Osteoblast (primary cell): ENCODE data around the gene KREMEN1. TPM values are rescaled to one million over a fixed set of nuclear protein-coding genes. Genes with fewer than 3 reads are reported as not detected.
A peak's percentile ranks its signal among the peaks of the same experiment; 100 is the strongest.

Source experiments
- DNase-seq: peaks from one replicate; pipeline ENCODE4 v3.0.0; 2011; ENCODE audit warnings: low spot score, mixed read lengths; ENCODE audit not compliant: insufficient read length; ENCODE audit errors: missing footprints
- H2AFZ ChIP-seq: 2 replicates; pipeline ENCODE4 v1.6.0; 2011; ENCODE audit warnings: mild to moderate bottlenecking, low read length
- H3K27ac ChIP-seq: 2 replicates; pipeline ENCODE4 v1.5.1; 2011; ENCODE audit warnings: mild to moderate bottlenecking, low read depth, low read length, moderate library complexity
- H3K27me3 ChIP-seq: 2 replicates; pipeline ENCODE4 v1.6.0; 2012; ENCODE audit warnings: mild to moderate bottlenecking, control low read depth, inconsistent platforms, low read length, moderate library complexity; ENCODE audit not compliant: insufficient read depth
- H3K36me3 ChIP-seq: 2 replicates; pipeline ENCODE4 v1.5.1; 2011; ENCODE audit warnings: mild to moderate bottlenecking, low read length, control low read depth, moderate library complexity; ENCODE audit not compliant: insufficient read depth
- H3K4me1 ChIP-seq: 2 replicates; pipeline ENCODE4 v1.5.1; 2011; ENCODE audit warnings: mild to moderate bottlenecking, low read length, control low read depth, moderate library complexity; ENCODE audit not compliant: insufficient read depth
- H3K4me2 ChIP-seq: 2 replicates; pipeline ENCODE4 v1.6.0; 2011; ENCODE audit warnings: mild to moderate bottlenecking, low read length; ENCODE audit not compliant: insufficient read depth
- H3K4me3 ChIP-seq: fragments of 200-600 bp; sonication (generic); 3 replicates; pipeline ENCODE4 v1.5.1; 2012; ENCODE audit warnings: mild to moderate bottlenecking, low read length, inconsistent platforms; ENCODE audit not compliant: insufficient read depth
- H3K79me2 ChIP-seq: 2 replicates; pipeline ENCODE4 v1.6.0; 2012; ENCODE audit warnings: mild to moderate bottlenecking, low read length, control low read depth, inconsistent platforms; ENCODE audit not compliant: insufficient read depth
- H3K9me3 ChIP-seq: 2 replicates; pipeline ENCODE4 v1.5.1; 2011; ENCODE audit warnings: low read depth, low read length, control low read depth
- H4K20me1 ChIP-seq: 2 replicates; pipeline ENCODE4 v1.6.0; 2012; ENCODE audit warnings: mild to moderate bottlenecking, low read length, control low read depth; ENCODE audit not compliant: insufficient read depth
- CTCF ChIP-seq: IDR thresholded peaks from 2 replicates; pipeline ENCODE4 v1.5.1; 2011; ENCODE audit warnings: mild to moderate bottlenecking, low read depth, low read length, moderate library complexity; ENCODE audit errors: extremely low read depth
- total RNA-seq: library from RNA; depleted of rRNA; stranded (reverse); fragments of >200 nt; gene quantifications from 2 replicates; pipeline ENCODE4 v1.2.3, GENCODE V29; 2012

Gene KREMEN1
- total RNA-seq, 1 donor = 6.5 TPM

- no peak for TF ChIP-seq CTCF
These were observed 141.4 kb downstream of the KREMEN1 start for GRCh38 chr22:29214232-29214631.

GRCh38 chr22:29215012-29215860, 142.4 kb downstream of the KREMEN1 start:
- H3K27ac ChIP-seq = no peak overlapping the region
- no peaks in the 10 kb centered on the region for H3K79me2 ChIP-seq
- no peak overlapping the region for H3K4me3 ChIP-seq
- H4K20me1 ChIP-seq = no peaks in the 10 kb centered on the region
- H3K9me3 ChIP-seq = no peaks in the 10 kb centered on the region
- H3K4me2 ChIP-seq = no peak overlapping the region
- peak; percentile 52 for DNase-seq
- H3K27me3 ChIP-seq = peaks cover 9% of the 10 kb centered on the region
- TF ChIP-seq CTCF = no peak
- H3K36me3 ChIP-seq = no peaks in the 10 kb centered on the region
- H3K4me1 ChIP-seq = no peaks in the 10 kb centered on the region
- H2AFZ ChIP-seq = no peak overlapping the region

More at GRCh38 chr22:29214232-29214631, 141.4 kb downstream of the KREMEN1 start:
- Histone ChIP-seq H3K4me3 (no peak overlapping the region), H3K4me1 (no peaks in the 10 kb centered on the region), H3K36me3 (no peaks in the 10 kb centered on the region), H3K4me2 (no peak overlapping the region), H4K20me1 (no peaks in the 10 kb centered on the region), H2AFZ (no peak overlapping the region), H3K27me3 (peaks cover 9% of the 10 kb centered on the region), H3K79me2 (no peaks in the 10 kb centered on the region), H3K9me3 (no peaks in the 10 kb centered on the region), H3K27ac (no peak overlapping the region)
- DNase-seq = peak; percentile 57

GRCh38 chr22:29216011-29216872, 143.4 kb downstream of the KREMEN1 start:
- Histone ChIP-seq H3K27me3 (peaks cover 9% of the 10 kb centered on the region), H3K4me1 (no peaks in the 10 kb centered on the region), H4K20me1 (no peaks in the 10 kb centered on the region), H2AFZ (no peak overlapping the region), H3K9me3 (no peaks in the 10 kb centered on the region), H3K4me2 (no peak overlapping the region), H3K79me2 (no peaks in the 10 kb centered on the region), H3K4me3 (no peak overlapping the region), H3K36me3 (no peaks in the 10 kb centered on the region), H3K27ac (no peak overlapping the region)
- TF ChIP-seq CTCF = no peak
- DNase-seq = peak; percentile 80
